Measurements from ENCODE around the gene LRRC66.

The LRRC66 gene

DNA sequence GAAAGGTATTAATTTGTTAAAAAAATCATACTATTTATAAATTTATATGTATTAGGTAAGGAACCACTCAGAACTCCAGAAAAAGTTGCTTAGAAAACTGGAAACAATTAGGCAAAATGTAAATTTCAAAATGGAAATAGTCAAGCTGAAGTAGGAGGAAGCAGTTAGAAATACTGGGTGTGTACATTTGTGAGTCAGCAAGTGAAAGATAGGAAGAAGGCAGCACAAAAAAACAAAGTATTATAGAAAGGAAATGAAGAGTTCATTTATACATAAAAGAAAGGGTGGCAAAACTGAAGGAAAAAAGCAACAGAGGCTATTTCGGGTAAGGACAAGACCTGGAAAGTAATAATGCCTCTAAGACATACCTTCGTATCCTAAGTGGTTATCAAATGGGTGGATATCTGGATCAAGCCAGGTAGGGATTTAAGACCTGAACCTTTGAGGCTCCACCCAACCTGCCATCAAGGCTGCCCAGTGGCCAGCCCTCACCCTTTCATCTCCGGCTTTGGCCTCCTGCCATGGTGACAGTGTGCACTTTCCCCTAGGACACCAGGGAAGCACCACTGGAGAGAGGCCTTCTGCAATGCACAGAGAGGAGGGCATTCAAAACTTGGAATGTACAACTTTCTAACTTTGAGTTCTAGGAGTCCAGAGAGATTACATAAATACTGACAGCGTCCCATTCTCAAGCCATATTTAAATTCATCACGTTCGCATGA lies at the start of gene LRRC66:
Gene LRRC66, minus strand, starts transcription at position 428 of the 722 bp plus-strand sequence. CDS start 2,750 bp downstream, outside the sequence.
- TF ChIP-seq MAX (IDR thresholded peaks at IDR 0.05) (no peak), TEAD4 (IDR thresholded peaks at IDR 0.05) (no peak), CEBPB (IDR thresholded peaks at IDR 0.05) (no peak), EP300 (IDR thresholded peaks at IDR 0.05; ENCODE audit: borderline replicate concordance) (no peak), YY1 (IDR thresholded peaks at IDR 0.05; ENCODE audit: low read depth) (no peak), RAD21 (IDR thresholded peaks at IDR 0.05; ENCODE audit: low read depth) (no peak), ZBTB7A (IDR thresholded peaks at IDR 0.05; ENCODE audit: low read depth) (no peak), TAF1 (IDR thresholded peaks at IDR 0.05; ENCODE audit: low read depth) (no peak), FOXM1 (IDR thresholded peaks at IDR 0.05; ENCODE audit: borderline replicate concordance, low read depth) (no peak), EGR1 (IDR thresholded peaks at IDR 0.05) (no peak), CREB1 (IDR thresholded peaks at IDR 0.05; ENCODE audit: low read depth) (no peak), TCF12 (IDR thresholded peaks at IDR 0.05; ENCODE audit: low read depth) (no peak), USF1 (IDR thresholded peaks at IDR 0.05) (no peak), REST (IDR thresholded peaks at IDR 0.05; ENCODE audit: low read depth) (no peak), NFIC (IDR thresholded peaks at IDR 0.05) (no peak)

GRCh38 chr4:52069571-52069970 lies 49.4 kb upstream of the LRRC66 start:
- TF ChIP-seq REST (IDR thresholded peaks at IDR 0.05; ENCODE audit: low read depth), result no peak
- TF ChIP-seq CREB1 (IDR thresholded peaks at IDR 0.05; ENCODE audit: low read depth), result no peak

DNA sequence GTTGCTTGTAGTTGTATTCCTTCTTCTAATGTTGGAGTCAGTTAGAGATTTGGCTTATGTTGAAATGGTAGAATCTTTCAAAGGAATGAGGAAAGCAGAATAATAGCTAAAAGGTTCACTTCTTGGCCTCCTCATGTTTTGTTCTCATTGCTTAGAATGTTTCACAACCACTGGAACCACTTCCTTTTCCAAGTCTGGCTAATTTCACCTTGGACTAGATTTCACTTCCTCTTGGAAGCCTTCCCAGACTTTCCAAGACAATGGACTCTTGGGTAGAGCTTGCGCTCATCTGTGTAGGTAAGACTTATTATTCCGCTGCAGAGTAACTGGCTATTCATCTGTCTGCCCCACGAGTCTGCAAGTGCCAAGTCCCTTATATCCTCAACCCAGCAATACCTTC lies 39.2 kb upstream of the LRRC66 start:
- TF ChIP-seq EP300 (IDR thresholded peaks at IDR 0.05; ENCODE audit: borderline replicate concordance) (peak; percentile 32; the same call in 1 of the 2 replicates), NFIC (IDR thresholded peaks at IDR 0.05) (peak; percentile 69), MAX (IDR thresholded peaks at IDR 0.05) (no peak), YY1 (IDR thresholded peaks at IDR 0.05; ENCODE audit: low read depth) (no peak), CEBPB (IDR thresholded peaks at IDR 0.05) (peak; percentile 82)

DNA sequence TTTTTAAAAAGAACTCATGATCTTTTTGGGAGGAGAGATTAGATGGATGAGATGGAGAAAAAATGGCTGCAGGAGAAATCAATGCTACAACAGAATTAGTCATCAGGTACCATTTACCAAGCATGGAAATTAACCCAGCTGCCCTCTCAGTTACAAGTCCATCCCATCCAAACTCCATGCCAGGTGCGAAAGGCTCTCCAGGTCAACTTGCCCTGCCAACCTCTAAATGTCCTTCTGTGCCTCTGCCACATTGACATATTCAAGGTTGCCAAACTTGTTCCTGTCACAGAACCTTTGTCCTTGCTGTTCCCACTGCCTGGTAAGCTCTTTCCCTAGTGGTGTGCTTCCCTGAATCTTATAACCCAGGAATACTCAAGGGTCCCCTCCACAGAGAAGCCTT lies 38.1 kb upstream of the LRRC66 start:
- TF ChIP-seq TCF12 (IDR thresholded peaks at IDR 0.05; ENCODE audit: low read depth) (no peak), FOXM1 (IDR thresholded peaks at IDR 0.05; ENCODE audit: borderline replicate concordance, low read depth) (no peak), YY1 (IDR thresholded peaks at IDR 0.05; ENCODE audit: low read depth) (no peak), NFIC (IDR thresholded peaks at IDR 0.05) (no peak), TAF1 (IDR thresholded peaks at IDR 0.05; ENCODE audit: low read depth) (no peak), ZBTB7A (IDR thresholded peaks at IDR 0.05; ENCODE audit: low read depth) (no peak), MAX (IDR thresholded peaks at IDR 0.05) (no peak)

GRCh38 chr4:52057196-52057595 lies 37.0 kb upstream of the LRRC66 start:
- TF ChIP-seq NFIC (IDR thresholded peaks at IDR 0.05) (no peak), FOXM1 (IDR thresholded peaks at IDR 0.05; ENCODE audit: borderline replicate concordance, low read depth) (no peak), TCF12 (IDR thresholded peaks at IDR 0.05; ENCODE audit: low read depth) (no peak), EGR1 (IDR thresholded peaks at IDR 0.05) (no peak), TEAD4 (IDR thresholded peaks at IDR 0.05) (no peak), CREB1 (IDR thresholded peaks at IDR 0.05; ENCODE audit: low read depth) (no peak), YY1 (IDR thresholded peaks at IDR 0.05; ENCODE audit: low read depth) (no peak), CEBPB (IDR thresholded peaks at IDR 0.05) (no peak)

DNA sequence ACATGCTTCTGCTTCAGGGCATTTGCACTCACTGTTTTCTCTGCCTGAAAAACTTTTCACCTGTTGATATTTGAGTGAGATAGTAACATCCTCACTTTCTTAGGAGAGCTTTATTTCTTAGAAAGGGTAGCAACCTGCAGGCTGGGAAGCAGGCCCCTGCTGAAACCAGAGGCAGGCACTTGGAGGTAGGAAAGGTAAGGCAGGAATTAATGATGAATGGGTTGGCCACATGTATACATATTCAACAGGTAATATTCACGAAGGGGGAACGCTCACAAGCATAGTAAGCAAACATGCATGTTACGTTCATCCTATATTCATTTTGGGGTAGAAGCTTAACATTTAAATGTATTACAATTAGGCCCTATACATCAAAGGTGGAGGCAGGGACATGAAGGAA lies 34.1 kb upstream of the LRRC66 start:
- TF ChIP-seq FOXM1 (IDR thresholded peaks at IDR 0.05; ENCODE audit: borderline replicate concordance, low read depth) (no peak), EGR1 (IDR thresholded peaks at IDR 0.05) (no peak), TEAD4 (IDR thresholded peaks at IDR 0.05) (no peak)

DNA sequence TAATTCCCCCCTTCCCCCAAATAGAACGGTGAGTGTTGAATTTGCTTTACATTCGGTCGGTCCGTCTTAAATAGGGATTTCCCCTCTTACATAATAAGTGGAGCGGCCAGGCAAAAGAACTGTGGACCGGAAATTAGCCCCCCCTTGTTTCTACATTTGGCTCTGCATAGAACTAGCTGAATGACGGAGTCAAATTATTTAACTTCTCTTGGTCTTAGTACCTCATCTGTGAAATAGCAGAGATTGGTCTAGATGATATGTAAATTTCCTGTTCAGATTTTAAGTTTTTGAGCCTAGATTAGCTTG lies 32.3 kb upstream of the LRRC66 start:
- no peak for TF ChIP-seq NFIC (IDR thresholded peaks at IDR 0.05)
- no peak for TF ChIP-seq MAX (IDR thresholded peaks at IDR 0.05)
- TF ChIP-seq EP300 (IDR thresholded peaks at IDR 0.05; ENCODE audit: borderline replicate concordance), result no peak
- no peak for TF ChIP-seq YY1 (IDR thresholded peaks at IDR 0.05; ENCODE audit: low read depth)
- no peak for TF ChIP-seq REST (IDR thresholded peaks at IDR 0.05; ENCODE audit: low read depth)
- TF ChIP-seq RAD21 (IDR thresholded peaks at IDR 0.05; ENCODE audit: low read depth), result no peak
